Measurements from ENCODE around the gene CCNC.

The CCNC gene

GRCh38 chr6:99520855-99521632 is 47.4 kb downstream of the CCNC start:
- TF ChIP-seq, protein P1, sequence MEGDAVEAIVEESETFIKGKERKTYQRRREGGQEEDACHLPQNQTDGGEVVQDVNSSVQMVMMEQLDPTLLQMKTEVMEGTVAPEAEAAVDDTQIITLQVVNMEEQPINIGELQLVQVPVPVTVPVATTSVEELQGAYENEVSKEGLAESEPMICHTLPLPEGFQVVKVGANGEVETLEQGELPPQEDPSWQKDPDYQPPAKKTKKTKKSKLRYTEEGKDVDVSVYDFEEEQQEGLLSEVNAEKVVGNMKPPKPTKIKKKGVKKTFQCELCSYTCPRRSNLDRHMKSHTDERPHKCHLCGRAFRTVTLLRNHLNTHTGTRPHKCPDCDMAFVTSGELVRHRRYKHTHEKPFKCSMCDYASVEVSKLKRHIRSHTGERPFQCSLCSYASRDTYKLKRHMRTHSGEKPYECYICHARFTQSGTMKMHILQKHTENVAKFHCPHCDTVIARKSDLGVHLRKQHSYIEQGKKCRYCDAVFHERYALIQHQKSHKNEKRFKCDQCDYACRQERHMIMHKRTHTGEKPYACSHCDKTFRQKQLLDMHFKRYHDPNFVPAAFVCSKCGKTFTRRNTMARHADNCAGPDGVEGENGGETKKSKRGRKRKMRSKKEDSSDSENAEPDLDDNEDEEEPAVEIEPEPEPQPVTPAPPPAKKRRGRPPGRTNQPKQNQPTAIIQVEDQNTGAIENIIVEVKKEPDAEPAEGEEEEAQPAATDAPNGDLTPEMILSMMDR (IDR thresholded peaks at IDR 0.05; ENCODE audit: extremely low read depth, insufficient read depth, missing control alignments): peak; percentile 77
- in situ Hi-C loops (cut with MboI; ENCODE audit: low pct_unique_long_range_greater_than_20kb, low sequenced_read_pairs, unreplicated experiment): no loop called here
- DNase-seq (ENCODE audit: low spot score): peak; percentile 83

- TF ChIP-seq, protein P1 (IDR thresholded peaks at IDR 0.05; ENCODE audit: extremely low read depth, insufficient read depth, missing control alignments): no peak
- in situ Hi-C loops (cut with MboI; ENCODE audit: low pct_unique_long_range_greater_than_20kb, low sequenced_read_pairs, unreplicated experiment): no loop called here
- DNase-seq (ENCODE audit: low spot score): no peak
These were observed 49.0 kb downstream of the CCNC start for GRCh38 chr6:99519446-99519845.

DNA sequence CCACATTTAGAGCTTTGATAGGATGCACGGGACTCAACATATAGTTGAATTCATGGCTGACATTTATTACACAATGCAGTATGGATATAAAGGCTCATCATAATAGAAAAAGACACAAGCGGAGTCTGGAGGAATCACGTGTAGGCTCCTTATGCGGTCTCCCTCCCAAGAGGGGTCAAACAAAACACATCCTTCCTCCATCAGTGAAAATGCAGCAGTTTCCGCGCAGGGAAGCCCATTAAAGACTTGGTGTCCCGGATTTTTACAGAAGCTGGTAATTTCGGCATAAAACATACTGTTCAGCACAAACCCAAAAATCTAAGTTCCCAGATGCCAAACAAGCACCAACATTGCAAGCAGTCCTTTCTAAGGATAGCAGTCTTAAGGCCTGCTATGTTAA is 54.4 kb downstream of the CCNC start:
- in situ Hi-C loops (cut with MboI; ENCODE audit: low pct_unique_long_range_greater_than_20kb, low sequenced_read_pairs, unreplicated experiment): no loop called here
- no peak for DNase-seq (ENCODE audit: low spot score)

DNA sequence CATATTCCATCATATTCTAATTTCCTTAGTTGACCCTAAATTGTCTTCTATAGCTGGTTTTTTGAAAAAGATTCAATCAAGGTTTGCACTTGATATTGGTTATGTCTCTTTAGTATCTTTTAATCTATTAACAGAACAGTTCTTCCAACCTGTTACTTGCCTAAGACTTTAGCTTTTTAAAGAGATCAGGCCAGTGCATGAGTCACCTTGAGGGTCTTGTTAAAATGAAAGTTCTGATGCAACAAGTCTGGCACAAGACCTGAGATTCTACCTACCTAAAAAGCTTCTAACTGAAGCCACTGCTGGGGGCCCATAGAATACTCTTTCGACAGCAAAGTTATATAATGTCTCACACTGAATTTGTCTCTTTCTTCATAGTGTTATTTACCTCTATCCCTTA is 56.4 kb downstream of the CCNC start:
- TF ChIP-seq, protein P1 (IDR thresholded peaks at IDR 0.05; ENCODE audit: extremely low read depth, insufficient read depth, missing control alignments): no peak
- no peak for DNase-seq (ENCODE audit: low spot score)
- in situ Hi-C loops (cut with MboI; ENCODE audit: low pct_unique_long_range_greater_than_20kb, low sequenced_read_pairs, unreplicated experiment): no loop called here

More for the DNA sequence above, 54.4 kb downstream of the CCNC start:
- TF ChIP-seq, protein P1 (IDR thresholded peaks at IDR 0.05; ENCODE audit: extremely low read depth, insufficient read depth, missing control alignments): no peak

DNA sequence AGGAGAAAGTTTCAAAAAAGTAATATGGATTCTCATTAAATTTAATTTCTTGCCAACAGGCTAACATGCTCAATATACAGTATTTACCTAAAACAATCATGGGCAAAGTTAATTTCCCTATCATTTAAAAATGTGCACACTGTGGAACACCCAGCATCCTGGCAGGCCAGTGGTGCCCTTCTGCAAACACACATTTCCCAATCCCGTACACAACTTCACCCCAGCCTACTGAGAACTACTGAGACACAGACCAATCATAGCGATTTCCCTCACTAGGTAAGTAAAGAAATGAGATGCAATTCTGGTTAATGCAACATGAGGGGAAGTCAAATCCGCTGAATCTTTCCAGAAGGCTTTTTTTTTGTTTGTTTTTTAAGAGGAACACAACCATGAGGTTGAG is 60.8 kb downstream of the CCNC start:
- in situ Hi-C loops (cut with MboI; ENCODE audit: low pct_unique_long_range_greater_than_20kb, low sequenced_read_pairs, unreplicated experiment): no loop called here
- TF ChIP-seq, protein P1 (IDR thresholded peaks at IDR 0.05; ENCODE audit: extremely low read depth, insufficient read depth, missing control alignments): no peak
- no peak for DNase-seq (ENCODE audit: low spot score)

DNA sequence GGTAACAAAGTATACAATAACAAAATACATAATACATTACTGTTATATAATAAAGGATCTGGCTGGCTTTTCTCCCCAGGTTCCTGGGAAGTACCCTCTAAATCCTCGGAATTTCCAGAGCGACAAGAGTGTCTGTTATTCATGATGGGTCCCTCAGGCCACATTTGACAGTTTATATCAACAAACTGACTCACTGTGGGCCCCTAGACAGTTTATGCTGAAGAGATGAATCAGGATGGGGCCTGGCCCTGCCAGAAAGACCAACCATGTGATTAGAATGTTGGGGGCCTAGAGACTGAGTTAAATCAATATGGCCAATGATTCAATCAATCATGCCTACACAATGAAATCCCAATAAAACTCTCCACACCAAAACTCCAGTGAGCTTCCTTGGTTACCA is 66.7 kb downstream of the CCNC start:
- TF ChIP-seq, protein P1 (IDR thresholded peaks at IDR 0.05; ENCODE audit: extremely low read depth, insufficient read depth, missing control alignments): no peak
- in situ Hi-C loops (cut with MboI; ENCODE audit: low pct_unique_long_range_greater_than_20kb, low sequenced_read_pairs, unreplicated experiment): no loop called here

More for the DNA sequence above, 66.7 kb downstream of the CCNC start:
- DNase-seq (ENCODE audit: low spot score): no peak

Measured in GM13977 (cell line).